Measurements from ENCODE around the gene UNC45B. TPM values are rescaled to one million over a fixed set of nuclear protein-coding genes. Genes with fewer than 3 reads are reported as not detected.

UNC45B gene
- polyA plus RNA-seq, 1 donor from 2014 or later, result not detected

- no peaks in the 10 kb centered on the region for H3K9me2 ChIP-seq (ENCODE audit: insufficient read depth, low read length)
- no peak overlapping the region for H3K4me3 ChIP-seq (ENCODE audit: low read length)
- no peaks in the 10 kb centered on the region for H3K27me3 ChIP-seq (ENCODE audit: insufficient read depth, low read depth, low read length)
- TF ChIP-seq EZH2 (IDR thresholded peaks at IDR 0.05; ENCODE audit: borderline replicate concordance, insufficient read depth, low read length, poor library complexity, severe bottlenecking) (no peak), POLR2AphosphoS5 (IDR thresholded peaks at IDR 0.05) (no peak), EP300 (conservative IDR thresholded peaks at IDR 0.05; ENCODE audit: poor library complexity, severe bottlenecking) (no peak), REST (IDR thresholded peaks at IDR 0.05; ENCODE audit: borderline replicate concordance) (no peak), MXI1 (conservative IDR thresholded peaks at IDR 0.05; ENCODE audit: poor library complexity, severe bottlenecking) (no peak)
- H3F3A ChIP-seq (ENCODE audit: insufficient read depth, low read length, poor library complexity, severe bottlenecking), result no peaks in the 10 kb centered on the region
- no peak overlapping the region for H3K4me2 ChIP-seq (ENCODE audit: low read length)
- H4K20me1 ChIP-seq (ENCODE audit: insufficient read depth), result no peaks in the 10 kb centered on the region
- peaks cover 5% of the 10 kb centered on the region for H3K79me2 ChIP-seq (replicated peaks; ENCODE audit: insufficient read depth, low read length)
- no peaks in the 10 kb centered on the region for H3K9me3 ChIP-seq (ENCODE audit: low read length)
- no peak overlapping the region for H2AFZ ChIP-seq (ENCODE audit: low read depth, low read length)
- H3K27ac ChIP-seq (ENCODE audit: low read length), result no peak overlapping the region
- no peaks in the 10 kb centered on the region for H3K36me3 ChIP-seq (ENCODE audit: insufficient read depth, low read length)
- H3K9ac ChIP-seq (ENCODE audit: low read length), result no peak overlapping the region
Measured at GRCh38 chr17:35146214-35146833, 1.3 kb upstream of the UNC45B start.

DNA sequence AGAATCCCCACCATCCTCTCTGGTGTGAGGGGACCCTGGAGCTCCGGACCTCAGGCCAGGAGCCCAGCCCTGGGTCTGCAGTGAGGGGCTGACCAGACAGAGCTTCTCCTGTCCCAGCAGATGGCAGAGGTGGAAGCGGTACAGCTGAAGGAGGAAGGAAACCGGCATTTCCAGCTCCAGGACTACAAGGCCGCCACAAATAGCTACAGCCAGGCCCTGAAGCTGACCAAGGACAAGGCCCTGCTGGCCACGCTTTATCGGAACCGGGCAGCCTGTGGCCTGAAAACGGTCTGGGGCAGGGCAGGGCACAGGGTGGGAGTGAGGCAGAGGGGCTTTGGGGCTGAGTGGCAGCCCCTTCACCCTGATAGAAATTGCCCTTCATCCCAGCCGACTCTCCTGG, 527 bp downstream of the UNC45B start:
- no peak overlapping the region for H3K4me2 ChIP-seq (ENCODE audit: low read length)
- no peaks in the 10 kb centered on the region for H3K27me3 ChIP-seq (ENCODE audit: insufficient read depth, low read depth, low read length)
- H3K9me2 ChIP-seq (ENCODE audit: insufficient read depth, low read length), result no peaks in the 10 kb centered on the region
- TF ChIP-seq REST (IDR thresholded peaks at IDR 0.05; ENCODE audit: borderline replicate concordance), result no peak
- no peak overlapping the region for H3K4me3 ChIP-seq (ENCODE audit: low read length)
- no peaks in the 10 kb centered on the region for H4K20me1 ChIP-seq (ENCODE audit: insufficient read depth)
- H2AFZ ChIP-seq (ENCODE audit: low read depth, low read length), result no peak overlapping the region
- no peaks in the 10 kb centered on the region for H3F3A ChIP-seq (ENCODE audit: insufficient read depth, low read length, poor library complexity, severe bottlenecking)
- H3K36me3 ChIP-seq (ENCODE audit: insufficient read depth, low read length), result no peaks in the 10 kb centered on the region
- no peaks in the 10 kb centered on the region for H3K9me3 ChIP-seq (ENCODE audit: low read length)
- H3K79me2 ChIP-seq (replicated peaks; ENCODE audit: insufficient read depth, low read length), result no peaks in the 10 kb centered on the region
- no peak overlapping the region for H3K9ac ChIP-seq (ENCODE audit: low read length)
- no peak overlapping the region for H3K27ac ChIP-seq (ENCODE audit: low read length)

DNA sequence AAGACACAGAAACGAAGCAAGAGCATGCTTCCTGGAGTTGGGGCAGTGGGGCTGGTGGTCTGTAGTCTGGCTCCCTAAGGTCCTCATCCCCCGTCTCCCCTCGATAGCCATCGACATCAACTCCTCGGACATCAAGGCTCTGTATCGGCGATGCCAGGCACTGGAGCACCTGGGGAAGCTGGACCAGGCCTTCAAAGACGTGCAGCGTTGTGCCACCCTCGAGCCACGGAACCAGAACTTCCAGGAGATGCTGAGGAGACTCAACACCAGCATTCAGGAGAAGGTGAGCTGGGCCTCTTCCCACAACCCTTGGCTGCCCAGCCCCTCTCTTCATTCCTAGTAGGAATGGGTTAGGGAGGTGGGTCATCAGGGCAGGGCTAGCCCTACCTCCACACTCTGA, 2.3 kb downstream of the UNC45B start:
- Histone ChIP-seq H3K27me3 (ENCODE audit: insufficient read depth, low read depth, low read length) (no peaks in the 10 kb centered on the region), H2AFZ (ENCODE audit: low read depth, low read length) (no peak overlapping the region), H3K4me3 (ENCODE audit: low read length) (no peak overlapping the region), H3K9ac (ENCODE audit: low read length) (no peak overlapping the region), H3K9me3 (ENCODE audit: low read length) (no peaks in the 10 kb centered on the region), H4K20me1 (ENCODE audit: insufficient read depth) (no peaks in the 10 kb centered on the region), H3K36me3 (ENCODE audit: insufficient read depth, low read length) (no peaks in the 10 kb centered on the region), H3K27ac (ENCODE audit: low read length) (no peak overlapping the region), H3K79me2 (replicated peaks; ENCODE audit: insufficient read depth, low read length) (no peaks in the 10 kb centered on the region), H3F3A (ENCODE audit: insufficient read depth, low read length, poor library complexity, severe bottlenecking) (no peaks in the 10 kb centered on the region), H3K4me2 (ENCODE audit: low read length) (no peak overlapping the region), H3K9me2 (ENCODE audit: insufficient read depth, low read length) (no peaks in the 10 kb centered on the region)
- no peak for TF ChIP-seq POLR2AphosphoS5 (IDR thresholded peaks at IDR 0.05)
- TF ChIP-seq REST (IDR thresholded peaks at IDR 0.05; ENCODE audit: borderline replicate concordance), result no peak
- TF ChIP-seq TAF1 (IDR thresholded peaks at IDR 0.05; ENCODE audit: low read depth), result no peak
- TF ChIP-seq, protein P1, sequence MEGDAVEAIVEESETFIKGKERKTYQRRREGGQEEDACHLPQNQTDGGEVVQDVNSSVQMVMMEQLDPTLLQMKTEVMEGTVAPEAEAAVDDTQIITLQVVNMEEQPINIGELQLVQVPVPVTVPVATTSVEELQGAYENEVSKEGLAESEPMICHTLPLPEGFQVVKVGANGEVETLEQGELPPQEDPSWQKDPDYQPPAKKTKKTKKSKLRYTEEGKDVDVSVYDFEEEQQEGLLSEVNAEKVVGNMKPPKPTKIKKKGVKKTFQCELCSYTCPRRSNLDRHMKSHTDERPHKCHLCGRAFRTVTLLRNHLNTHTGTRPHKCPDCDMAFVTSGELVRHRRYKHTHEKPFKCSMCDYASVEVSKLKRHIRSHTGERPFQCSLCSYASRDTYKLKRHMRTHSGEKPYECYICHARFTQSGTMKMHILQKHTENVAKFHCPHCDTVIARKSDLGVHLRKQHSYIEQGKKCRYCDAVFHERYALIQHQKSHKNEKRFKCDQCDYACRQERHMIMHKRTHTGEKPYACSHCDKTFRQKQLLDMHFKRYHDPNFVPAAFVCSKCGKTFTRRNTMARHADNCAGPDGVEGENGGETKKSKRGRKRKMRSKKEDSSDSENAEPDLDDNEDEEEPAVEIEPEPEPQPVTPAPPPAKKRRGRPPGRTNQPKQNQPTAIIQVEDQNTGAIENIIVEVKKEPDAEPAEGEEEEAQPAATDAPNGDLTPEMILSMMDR (IDR thresholded peaks at IDR 0.05; ENCODE audit: poor library complexity, severe bottlenecking), result no peak
- TF ChIP-seq EZH2 (IDR thresholded peaks at IDR 0.05; ENCODE audit: borderline replicate concordance, insufficient read depth, low read length, poor library complexity, severe bottlenecking), result no peak
- no peak for TF ChIP-seq RAD21 (conservative IDR thresholded peaks at IDR 0.05)
- no peak for TF ChIP-seq SMC3 (conservative IDR thresholded peaks at IDR 0.05; ENCODE audit: poor library complexity)
- no peak for TF ChIP-seq EP300 (conservative IDR thresholded peaks at IDR 0.05; ENCODE audit: poor library complexity, severe bottlenecking)
